Measurements from ENCODE around the gene OVCH2.

OVCH2 gene

DNA sequence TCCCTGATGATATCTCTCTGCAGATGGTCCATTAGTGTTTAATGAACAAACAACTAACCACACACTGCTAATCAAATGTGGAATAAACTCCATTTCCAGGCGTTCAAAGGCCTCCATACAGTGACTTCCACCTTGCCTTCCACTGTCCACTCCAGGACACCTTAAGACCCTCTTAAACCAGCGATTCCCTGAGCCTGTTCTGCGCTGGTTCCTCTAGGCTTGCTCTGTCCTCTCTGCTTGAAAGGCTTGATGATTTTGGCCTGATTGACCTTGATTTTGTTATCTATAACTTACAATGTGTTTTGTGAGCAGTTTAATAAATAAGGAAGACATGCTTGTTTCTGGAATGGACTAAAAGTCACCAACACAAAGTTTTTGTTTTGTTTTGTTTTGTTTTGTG, 12.0 kb downstream of the OVCH2 start:
- ChIA-PET CTCF (interaction anchor here (0.6 to 1.1 kb wide), 8 partner anchors 29 to 429 kb away, joined by 3 to 7 read pairs (median 4); partner anchors contain the start of gene OLFML1), POLR2A (no interaction called here)
- TF ChIP-seq FOXK2 (IDR thresholded peaks at IDR 0.05) = no peak
- no peak for TF ChIP-seq CTBP1 (IDR thresholded peaks at IDR 0.05; ENCODE audit: borderline replicate concordance)
- TF ChIP-seq ZNF384 (IDR thresholded peaks at IDR 0.05) = no peak
- no peak for TF ChIP-seq SP1 (IDR thresholded peaks at IDR 0.05)
- no peak for TF ChIP-seq BHLHE40 (IDR thresholded peaks at IDR 0.05; ENCODE audit: borderline replicate concordance)
- no peak for DNase-seq (ENCODE audit: extremely low spot score)

DNA sequence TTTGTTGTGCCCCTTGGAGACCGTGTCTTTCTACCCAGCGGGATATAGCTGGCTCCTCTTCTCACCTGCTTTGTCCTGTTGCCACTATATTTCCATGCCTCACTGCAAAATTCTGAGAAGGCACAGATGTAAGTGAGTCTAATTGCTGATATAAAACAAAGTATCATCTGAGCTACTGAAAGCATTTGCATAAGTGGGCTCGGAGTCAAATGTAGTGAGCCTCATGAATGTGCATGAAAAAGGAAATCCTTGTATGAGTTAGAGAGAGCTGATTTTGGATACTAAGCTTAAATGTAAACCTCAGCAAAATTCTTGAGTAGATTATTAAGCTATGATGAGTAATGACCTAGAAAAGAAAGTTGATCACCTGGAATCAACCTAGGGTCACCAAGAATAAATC, 13.9 kb downstream of the OVCH2 start:
- POLR2A ChIA-PET = no interaction called here
- no peak for TF ChIP-seq SUZ12 (IDR thresholded peaks at IDR 0.05)
- TF ChIP-seq, protein P1, sequence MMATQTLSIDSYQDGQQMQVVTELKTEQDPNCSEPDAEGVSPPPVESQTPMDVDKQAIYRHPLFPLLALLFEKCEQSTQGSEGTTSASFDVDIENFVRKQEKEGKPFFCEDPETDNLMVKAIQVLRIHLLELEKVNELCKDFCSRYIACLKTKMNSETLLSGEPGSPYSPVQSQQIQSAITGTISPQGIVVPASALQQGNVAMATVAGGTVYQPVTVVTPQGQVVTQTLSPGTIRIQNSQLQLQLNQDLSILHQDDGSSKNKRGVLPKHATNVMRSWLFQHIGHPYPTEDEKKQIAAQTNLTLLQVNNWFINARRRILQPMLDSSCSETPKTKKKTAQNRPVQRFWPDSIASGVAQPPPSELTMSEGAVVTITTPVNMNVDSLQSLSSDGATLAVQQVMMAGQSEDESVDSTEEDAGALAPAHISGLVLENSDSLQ (IDR thresholded peaks at IDR 0.05) = no peak
- TF ChIP-seq LEF1 (IDR thresholded peaks at IDR 0.05; ENCODE audit: borderline replicate concordance) = no peak
- TF ChIP-seq HDGF (IDR thresholded peaks at IDR 0.05; ENCODE audit: borderline replicate concordance) = no peak
- TF ChIP-seq FOXM1 (IDR thresholded peaks at IDR 0.05; ENCODE audit: borderline replicate concordance) = no peak
- no peak for TF ChIP-seq BHLHE40 (IDR thresholded peaks at IDR 0.05; ENCODE audit: borderline replicate concordance)
- no peak for TF ChIP-seq L3MBTL2 (conservative IDR thresholded peaks at IDR 0.05)
- TF ChIP-seq FOXA1 (IDR thresholded peaks at IDR 0.05) = no peak
- TF ChIP-seq ELF4 (IDR thresholded peaks at IDR 0.05) = no peak
- no peak for TF ChIP-seq SP1 (IDR thresholded peaks at IDR 0.05)
- TF ChIP-seq TARDBP (IDR thresholded peaks at IDR 0.05) = no peak
- TF ChIP-seq NFRKB (IDR thresholded peaks at IDR 0.05) = no peak
- DNase-seq (ENCODE audit: extremely low spot score) = no peak
- CTCF ChIA-PET = interaction anchor here (1.2 kb wide), 1 partner anchor 594 kb away, joined by 5 read pairs; no protein-coding TSS in a partner anchor

DNA sequence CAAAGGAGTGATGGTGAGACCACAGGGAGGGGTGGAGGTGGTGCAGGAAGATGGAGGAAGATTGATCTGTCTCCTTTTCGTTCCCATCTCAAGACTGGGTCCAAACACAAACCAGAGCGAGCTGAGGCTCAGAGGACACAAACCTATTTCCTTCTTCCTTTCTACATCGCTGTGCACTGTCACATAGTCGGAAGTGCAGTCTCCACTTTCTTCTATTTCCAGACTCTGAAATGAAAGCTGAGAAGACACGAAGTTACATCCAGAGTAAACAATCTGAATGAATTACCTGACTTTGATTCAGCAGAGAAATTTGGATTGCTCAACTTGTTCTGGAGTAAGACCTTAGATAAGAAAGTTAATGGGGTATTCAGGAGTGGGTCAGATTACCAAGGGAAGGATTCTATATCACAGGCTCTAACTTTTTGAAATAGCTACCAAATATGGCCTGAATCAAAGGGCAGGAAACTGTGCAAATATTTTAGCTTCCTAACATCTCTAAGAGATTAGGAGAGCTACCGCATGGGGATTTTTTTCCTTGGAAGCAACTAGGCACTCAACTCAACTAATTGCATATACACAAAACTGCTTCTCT, 14.4 kb downstream of the OVCH2 start:
- POLR2A ChIA-PET = no interaction called here
- DNase-seq (ENCODE audit: extremely low spot score) = no peak
- CTCF ChIA-PET = interaction anchor here (1.0 to 3.0 kb wide), 5 partner anchors 34 to 594 kb away, joined by 4 to 17 read pairs (median 5); no protein-coding TSS in a partner anchor
- no peak for TF ChIP-seq TARDBP (IDR thresholded peaks at IDR 0.05)
- no peak for TF ChIP-seq BHLHE40 (IDR thresholded peaks at IDR 0.05; ENCODE audit: borderline replicate concordance)
- TF ChIP-seq LEF1 (IDR thresholded peaks at IDR 0.05; ENCODE audit: borderline replicate concordance) = no peak
- TF ChIP-seq L3MBTL2 (conservative IDR thresholded peaks at IDR 0.05) = no peak

DNA sequence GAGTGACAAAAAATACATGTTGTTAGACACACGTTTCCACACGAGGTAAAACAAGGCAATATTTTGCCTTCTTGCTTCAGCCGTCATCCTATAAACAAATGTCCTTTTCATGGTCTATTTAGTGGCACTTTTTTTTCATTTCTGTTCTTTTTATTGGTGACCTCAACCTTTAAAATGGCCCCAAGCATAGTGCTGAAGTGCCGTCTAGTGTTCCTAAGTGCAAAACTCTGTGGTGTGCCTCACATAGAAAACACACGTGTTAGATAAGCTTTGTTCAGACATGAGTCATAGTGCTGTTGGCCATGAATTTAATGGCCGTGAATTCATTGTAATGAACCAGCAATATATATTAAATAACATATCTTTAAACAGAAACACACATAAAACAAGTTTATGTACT, 15.6 kb downstream of the OVCH2 start:
- CTCF ChIA-PET = interaction anchor here (0.7 to 3.0 kb wide), 9 partner anchors 13 to 591 kb away, joined by 3 to 17 read pairs (median 4); no protein-coding TSS in a partner anchor
- TF ChIP-seq ZNF384 (IDR thresholded peaks at IDR 0.05) (peak; percentile 95), CTBP1 (IDR thresholded peaks at IDR 0.05; ENCODE audit: borderline replicate concordance) (peak; percentile 87), FOXK2 (IDR thresholded peaks at IDR 0.05) (0 out of 2 replicates have a peak, but pooled peaks have one; percentile 20), ELF4 (IDR thresholded peaks at IDR 0.05) (no peak), ARNT (IDR thresholded peaks at IDR 0.05) (peak; percentile 58), L3MBTL2 (conservative IDR thresholded peaks at IDR 0.05) (peak; percentile 93), SP1 (IDR thresholded peaks at IDR 0.05) (no peak)
- POLR2A ChIA-PET = no interaction called here
- DNase-seq (ENCODE audit: extremely low spot score) = peak; percentile 35

DNA sequence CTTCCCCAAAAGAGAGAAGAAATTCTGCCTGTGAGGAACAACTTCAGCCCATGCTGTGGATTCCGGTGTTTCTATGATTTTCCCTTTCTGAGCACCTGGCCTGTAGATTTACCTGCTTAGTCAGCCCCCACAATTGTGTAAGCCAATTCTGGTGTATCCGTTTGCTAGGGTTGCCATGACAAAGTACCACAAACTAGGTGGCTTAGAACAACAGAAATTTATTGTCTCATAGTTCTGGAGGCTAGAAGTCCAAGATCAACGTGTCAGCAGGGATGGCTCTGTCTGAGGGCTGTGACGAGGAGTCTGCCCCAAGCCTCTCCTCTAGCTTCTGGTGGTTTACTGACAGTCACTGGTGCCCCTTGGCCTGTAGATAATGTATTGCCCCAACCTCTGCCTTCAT, 17.0 kb downstream of the OVCH2 start:
- POLR2A ChIA-PET = no interaction called here
- TF ChIP-seq LEF1 (IDR thresholded peaks at IDR 0.05; ENCODE audit: borderline replicate concordance) (no peak), SP1 (IDR thresholded peaks at IDR 0.05) (no peak), L3MBTL2 (conservative IDR thresholded peaks at IDR 0.05) (no peak), NFRKB (IDR thresholded peaks at IDR 0.05) (no peak), FOXK2 (IDR thresholded peaks at IDR 0.05) (no peak), ZNF384 (IDR thresholded peaks at IDR 0.05) (no peak), SUZ12 (IDR thresholded peaks at IDR 0.05) (no peak), BHLHE40 (IDR thresholded peaks at IDR 0.05; ENCODE audit: borderline replicate concordance) (no peak), FOXM1 (IDR thresholded peaks at IDR 0.05; ENCODE audit: borderline replicate concordance) (no peak), ARNT (IDR thresholded peaks at IDR 0.05) (no peak), ELF4 (IDR thresholded peaks at IDR 0.05) (no peak), FOXA1 (IDR thresholded peaks at IDR 0.05) (no peak), TARDBP (IDR thresholded peaks at IDR 0.05) (no peak), HDGF (IDR thresholded peaks at IDR 0.05; ENCODE audit: borderline replicate concordance) (no peak), CTBP1 (IDR thresholded peaks at IDR 0.05; ENCODE audit: borderline replicate concordance) (no peak)
- TF ChIP-seq, protein P1 (IDR thresholded peaks at IDR 0.05) = no peak
- DNase-seq (ENCODE audit: extremely low spot score) = no peak
- CTCF ChIA-PET = interaction anchor here (3.0 kb wide), 1 partner anchor 118 kb away, joined by 17 read pairs; no protein-coding TSS in a partner anchor

DNA sequence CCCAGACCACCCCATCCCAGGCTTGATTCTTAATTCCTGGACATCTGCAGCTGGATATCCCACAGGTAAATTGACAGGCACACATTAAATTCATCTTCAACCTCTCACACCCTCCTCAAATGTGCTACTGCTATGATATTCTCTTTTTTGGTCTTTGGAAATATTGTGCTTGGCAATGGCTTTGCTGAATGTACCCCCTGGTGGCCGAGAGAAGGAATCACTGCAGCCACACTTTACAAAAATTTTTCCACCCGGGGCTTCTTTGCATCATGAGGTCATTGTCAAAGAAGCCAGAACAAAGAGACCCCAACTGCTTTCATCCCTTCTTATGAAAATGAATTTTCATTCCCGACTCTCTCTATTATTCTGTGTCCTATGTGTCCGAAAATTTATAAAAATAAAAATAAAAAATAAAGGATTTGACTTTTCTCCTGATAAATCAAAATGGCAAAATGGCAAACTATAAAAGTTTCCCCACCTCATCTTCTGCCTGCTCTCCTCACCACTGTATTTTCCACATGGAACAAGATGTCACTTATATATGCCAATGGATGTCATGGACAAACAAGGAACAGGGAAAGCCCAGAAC, 17.9 kb downstream of the OVCH2 start:
- DNase-seq (ENCODE audit: extremely low spot score) = peak; percentile 42
- POLR2A ChIA-PET = no interaction called here
- TF ChIP-seq SUZ12 (IDR thresholded peaks at IDR 0.05) = no peak
- CTCF ChIA-PET = interaction anchor here (0.7 kb wide), 1 partner anchor 12 kb away, joined by 4 read pairs; no protein-coding TSS in a partner anchor

DNA sequence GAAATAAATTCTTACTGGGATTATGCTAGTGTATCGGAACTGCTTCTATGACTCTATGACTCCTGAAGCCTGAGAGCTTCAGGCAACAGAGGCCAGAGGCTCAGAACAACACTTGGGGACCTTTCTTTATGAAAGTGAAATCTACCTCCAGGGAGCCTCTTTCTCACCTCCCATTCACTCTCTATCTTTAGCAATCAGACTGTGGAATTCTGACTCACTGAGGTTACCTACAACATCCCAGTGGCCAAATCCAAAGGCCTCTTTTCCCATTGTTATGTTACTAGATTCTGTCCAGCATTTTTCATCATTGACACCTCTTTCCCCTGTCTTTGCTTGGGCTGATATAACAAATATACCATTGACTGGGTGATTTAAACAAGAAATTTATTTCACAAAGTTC, 18.9 kb downstream of the OVCH2 start:
- TF ChIP-seq NFRKB (IDR thresholded peaks at IDR 0.05) (no peak), ZNF384 (IDR thresholded peaks at IDR 0.05) (no peak)
- POLR2A ChIA-PET = interaction anchor here (2.3 kb wide), 1 partner anchor 10 kb away, joined by 6 read pairs; no protein-coding TSS in a partner anchor
- CTCF ChIA-PET = interaction anchor here (0.7 to 1.3 kb wide), 2 partner anchors 10 to 11 kb away, joined by 4 read pairs; no protein-coding TSS in a partner anchor
- no peak for DNase-seq (ENCODE audit: extremely low spot score)

Measured in HEK293T (cell line).